ENCODE results near the gene SYT14.
"Not testable (repeated sequence)": the region's sequence is repeated elsewhere in the genome, so short reads cannot be mapped to it uniquely, and the experiment has no call there.

SYT14 gene

DNA sequence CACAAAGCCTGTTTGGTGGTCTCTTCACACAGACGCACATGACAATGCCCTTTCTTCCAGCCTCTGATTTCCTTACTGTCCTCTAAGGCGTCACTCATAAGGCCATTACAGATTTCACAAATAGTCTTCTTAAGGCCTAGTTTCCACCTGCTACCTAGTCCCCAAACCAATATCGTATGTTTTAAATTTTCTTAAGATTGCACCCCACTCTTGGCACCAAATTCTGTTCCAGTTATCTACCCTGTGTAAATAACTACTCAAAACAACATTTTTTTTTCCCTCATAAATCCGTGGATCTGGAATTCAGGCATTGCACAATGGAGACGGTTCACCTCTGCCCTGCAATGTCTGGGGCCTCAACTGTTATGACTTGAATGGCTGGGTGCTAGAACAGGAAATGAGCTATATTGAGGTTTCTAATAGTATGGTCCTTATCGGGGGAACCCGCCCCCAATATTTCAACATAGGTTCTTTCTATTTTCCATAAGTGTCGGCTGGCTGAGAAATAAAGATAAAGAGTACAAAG lies 257.7 kb downstream of the SYT14 start:
- no peak for DNase-seq (ENCODE audit: extremely low read depth in 1 of 2, low read depth in 1 of 2)

DNA sequence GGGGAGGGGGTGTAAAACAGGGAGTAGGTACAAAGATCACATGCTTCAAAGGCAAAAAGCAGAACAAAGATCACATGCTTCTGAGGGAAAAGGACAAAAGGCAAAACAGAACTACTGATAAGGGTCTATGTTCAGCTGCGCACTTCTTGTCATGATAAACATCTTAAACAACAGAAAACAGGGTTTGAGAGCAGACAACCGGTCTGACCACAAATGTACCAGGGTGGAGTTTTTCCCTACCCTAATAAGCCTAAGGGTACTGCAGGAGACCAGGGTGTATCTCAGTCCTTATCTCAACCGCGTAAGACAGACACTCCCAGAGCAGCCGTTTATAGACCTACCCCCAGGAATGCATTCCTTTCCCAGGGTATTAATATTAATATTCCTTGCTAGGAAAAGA lies 258.2 kb downstream of the SYT14 start:
- DNase-seq (ENCODE audit: extremely low read depth in 1 of 2, low read depth in 1 of 2): not testable (repeated sequence)

DNA sequence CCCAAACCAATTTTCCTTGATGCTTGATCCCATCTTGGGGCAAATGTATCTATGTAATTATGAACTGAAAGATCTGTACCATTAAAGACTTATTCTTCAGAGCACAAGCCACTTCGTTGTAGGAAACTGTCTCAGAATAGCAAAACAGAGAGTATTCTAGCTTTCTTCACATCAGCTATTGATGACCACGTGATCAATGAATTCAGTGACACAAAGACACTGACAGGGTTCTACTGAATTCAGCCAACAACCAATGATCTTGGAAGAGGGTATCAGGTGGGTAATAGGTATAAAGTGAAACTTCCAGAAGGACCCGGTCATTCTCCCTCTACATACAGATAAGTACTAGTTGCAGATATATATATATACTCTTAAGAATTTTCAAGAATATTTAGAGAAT lies 260.8 kb downstream of the SYT14 start:
- no peak for DNase-seq (ENCODE audit: extremely low read depth in 1 of 2, low read depth in 1 of 2)

DNA sequence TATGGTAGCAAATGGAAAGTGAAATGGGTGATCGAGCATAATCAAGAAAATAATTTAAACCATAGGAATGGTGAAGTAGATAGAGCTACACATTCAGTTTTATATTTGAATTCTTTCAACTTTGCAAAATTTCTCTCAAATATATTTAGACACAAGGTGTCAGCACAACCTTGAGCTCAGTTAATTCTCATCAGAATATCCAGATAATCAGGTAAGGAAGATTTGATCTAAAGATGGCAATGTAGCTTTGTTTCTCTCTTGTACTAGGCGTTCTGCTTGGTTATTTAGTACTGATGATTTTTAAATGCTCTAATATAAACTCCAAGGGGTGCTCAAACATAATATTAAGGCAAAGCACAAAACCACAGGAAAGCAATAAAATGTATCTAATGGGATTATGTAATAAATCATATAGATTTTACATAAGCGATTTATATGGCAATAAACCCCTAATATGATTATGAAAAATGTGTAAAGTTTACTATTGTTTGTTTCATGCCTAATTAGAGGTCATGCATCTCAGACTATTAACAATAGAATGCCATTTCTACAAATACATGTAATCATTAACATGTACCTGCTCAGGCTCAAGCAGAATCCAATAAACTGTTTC lies 262.2 kb downstream of the SYT14 start:
- DNase-seq (ENCODE audit: extremely low read depth in 1 of 2, low read depth in 1 of 2): no peak

DNA sequence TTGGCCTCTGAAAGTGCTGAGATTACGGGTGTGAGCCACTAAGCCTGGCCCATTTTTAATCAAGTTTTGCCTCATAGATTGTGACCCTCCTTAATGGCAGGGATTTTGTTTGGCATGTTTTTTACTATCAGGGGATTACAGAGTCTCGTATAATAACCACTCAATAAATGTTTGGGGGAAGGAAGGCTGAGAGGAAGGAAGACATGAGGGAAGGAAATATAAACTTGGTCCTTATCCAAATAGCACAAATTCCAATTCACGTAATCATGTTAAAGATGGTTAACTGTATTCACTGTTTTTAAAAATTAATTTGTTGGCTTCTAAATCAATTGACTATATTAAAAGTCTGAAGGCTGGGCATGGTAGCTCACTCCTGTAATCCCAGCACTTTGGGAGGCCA lies 263.7 kb downstream of the SYT14 start:
- no peak for DNase-seq (ENCODE audit: extremely low read depth in 1 of 2, low read depth in 1 of 2)

DNA sequence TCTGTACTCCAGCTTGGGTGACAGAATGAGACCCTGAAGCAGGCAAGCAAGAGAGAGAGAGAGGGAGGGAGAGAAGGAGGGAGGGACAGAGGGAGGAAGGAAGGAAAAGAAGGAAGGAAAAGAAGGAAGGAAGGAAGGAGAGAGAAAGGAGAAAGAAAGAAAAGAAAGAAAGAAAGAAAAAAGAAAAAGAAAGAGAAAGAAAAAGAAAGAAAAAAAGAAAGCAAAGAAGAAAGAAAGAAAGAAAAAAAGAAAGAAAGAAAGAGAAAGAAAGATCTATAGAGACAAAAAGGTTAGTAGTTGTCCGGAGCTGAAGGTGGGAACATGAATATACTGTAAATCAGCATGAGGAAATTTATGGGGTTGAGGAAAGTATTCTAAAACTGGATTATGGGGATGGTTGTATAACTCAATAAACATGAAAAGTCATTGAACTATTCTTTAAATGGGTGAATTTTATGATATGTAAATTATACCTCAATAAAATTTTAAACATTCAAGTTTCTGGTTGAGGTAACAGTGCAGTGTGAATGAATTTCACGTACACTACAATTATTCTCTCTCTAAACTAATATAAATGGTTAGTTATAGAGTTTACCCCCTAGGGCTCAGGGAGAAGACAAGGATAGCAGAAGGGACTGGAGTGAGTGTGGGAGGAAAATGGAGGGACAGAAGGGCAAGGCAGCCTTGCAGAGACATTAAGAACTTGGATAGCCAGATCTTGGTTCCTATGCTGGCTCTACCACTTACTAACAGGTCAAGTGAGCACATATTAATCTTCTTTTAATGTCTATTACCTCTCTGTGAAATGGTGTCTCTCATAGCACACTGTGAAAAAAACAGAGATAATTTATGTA lies 269.8 kb downstream of the SYT14 start:
- DNase-seq (ENCODE audit: extremely low read depth in 1 of 2, low read depth in 1 of 2): no peak

DNA sequence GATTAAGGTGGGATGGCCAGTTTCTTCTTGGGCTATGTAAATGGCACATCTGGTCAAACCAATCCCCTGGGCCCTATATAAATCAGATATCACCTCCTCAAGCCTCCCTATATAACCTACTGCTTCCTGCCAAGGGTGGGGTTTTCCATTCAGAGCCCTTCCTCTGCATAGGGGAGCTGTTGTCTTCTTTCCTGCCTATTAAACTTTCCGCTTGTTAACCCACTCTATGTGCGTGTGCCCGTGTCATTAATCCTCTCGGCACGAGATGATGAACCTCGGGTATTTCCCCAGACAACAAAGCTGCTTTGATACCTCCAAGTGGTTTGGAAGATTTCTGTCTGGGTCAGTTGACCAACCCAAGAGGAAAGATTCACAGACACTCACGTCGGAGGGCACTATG lies 275.3 kb downstream of the SYT14 start:
- DNase-seq (ENCODE audit: extremely low read depth in 1 of 2, low read depth in 1 of 2): no peak

DNA sequence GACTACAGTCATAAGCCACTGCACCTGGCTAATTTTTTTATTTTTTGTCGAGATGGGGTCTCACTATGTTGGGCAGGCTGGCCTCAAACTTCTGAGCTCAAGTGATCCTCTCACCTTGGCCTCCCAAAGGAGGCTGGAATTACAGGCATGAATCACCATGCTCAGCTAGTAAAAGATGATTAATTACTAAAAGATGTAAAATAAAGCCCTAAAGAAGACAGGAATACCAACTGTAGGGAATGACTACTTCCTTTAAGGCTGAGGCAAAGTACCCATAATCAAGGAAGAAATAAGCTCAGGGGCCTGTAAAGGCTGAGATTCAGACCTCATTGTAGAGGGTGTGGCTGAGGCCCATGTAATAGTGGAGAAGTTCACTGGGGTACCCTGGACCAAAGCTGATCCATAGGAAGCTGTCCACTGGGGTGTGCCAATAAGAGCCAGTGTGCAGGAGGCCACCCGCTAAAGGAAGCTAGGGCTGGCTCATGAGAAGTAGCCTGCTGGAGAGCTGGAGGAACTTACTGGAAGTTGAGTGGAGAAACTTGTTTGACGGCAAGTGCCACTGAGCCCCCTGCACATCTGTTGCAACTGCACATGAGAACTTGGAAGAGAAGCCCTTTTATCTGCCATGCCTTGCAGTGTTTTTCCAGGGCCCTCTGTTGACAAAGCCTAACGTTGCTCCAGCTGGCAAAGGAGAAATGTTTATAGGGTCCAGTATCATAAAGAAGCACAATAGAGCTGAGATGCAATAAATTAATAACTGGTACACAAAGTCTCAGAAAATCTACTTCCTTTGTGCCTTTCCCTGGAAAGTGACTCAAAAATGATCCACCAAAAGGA lies 276.8 kb downstream of the SYT14 start:
- DNase-seq (ENCODE audit: extremely low read depth in 1 of 2, low read depth in 1 of 2): no peak

GRCh38 chr1:210217482-210217881 lies 279.5 kb downstream of the SYT14 start:
- no peak for DNase-seq (ENCODE audit: extremely low read depth in 1 of 2, low read depth in 1 of 2)

DNA sequence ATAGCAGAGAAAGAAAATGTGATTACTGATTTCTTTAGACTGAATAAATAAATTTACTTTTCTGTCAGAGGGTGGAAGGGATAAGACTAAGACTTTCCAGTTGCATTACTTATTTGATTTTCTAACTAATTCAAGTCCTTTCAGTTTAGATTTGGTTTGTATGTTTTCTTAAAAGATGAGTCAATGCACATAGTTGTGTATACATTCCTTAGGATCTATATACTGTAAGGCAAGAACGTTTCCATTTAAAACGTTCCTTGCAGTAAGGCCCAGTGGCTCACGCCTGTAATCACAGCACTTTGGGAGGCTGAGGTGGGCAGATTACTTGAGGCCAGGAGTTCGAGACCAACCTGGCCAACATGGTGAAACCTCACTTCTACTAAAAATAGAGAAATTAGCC lies 280.0 kb downstream of the SYT14 start:
- no peak for DNase-seq (ENCODE audit: extremely low read depth in 1 of 2, low read depth in 1 of 2)

Measured in stimulated activated CD8-positive, alpha-beta memory T cell treated with anti-CD3 and anti-CD28 coated beads, Interleukin-7, amount 100 ng/mL, for 48 hours (primary cell).